Measurements from ENCODE around the gene SARM1. TPM values are rescaled to one million over a fixed set of nuclear protein-coding genes. Genes with fewer than 3 reads are reported as not detected.

The SARM1 gene
- total and polyA plus RNA-seq, 2 of the 13 experiments (the other 11 are each of a cell fraction or from before 2014, with no cell fraction given), result 0.73 to 0.86 TPM

GRCh38 chr17:28370035-28370743 is 1.3 kb upstream of the SARM1 start, which contains the start of gene VTN (continued):
- TF ChIP-seq THAP8 (CRISPR knock-in tag; IDR thresholded peaks at IDR 0.05; ENCODE audit: borderline replicate concordance) (no peak), KDM4B (CRISPR knock-in tag; IDR thresholded peaks at IDR 0.05) (peak; percentile 62; the same call in 1 of the 2 replicates), NBN (conservative IDR thresholded peaks at IDR 0.05) (no peak), TBX3 (IDR thresholded peaks at IDR 0.05; ENCODE audit: borderline replicate concordance) (peak; percentile 87; the same call in 1 of the 2 replicates), HNRNPH1 (optimal IDR thresholded peaks at IDR 0.05; ENCODE audit: low read depth, low read length) (peak; percentile 46), TBX2 (CRISPR knock-in tag; IDR thresholded peaks at IDR 0.05; ENCODE audit: borderline replicate concordance) (peak; percentile 95), RCOR2 (CRISPR knock-in tag; IDR thresholded peaks at IDR 0.05) (peak; percentile 69), ZNF83 (CRISPR knock-in tag; IDR thresholded peaks at IDR 0.05; ENCODE audit: borderline replicate concordance) (peak; percentile 29; the same call in 1 of the 2 replicates), TARDBP (CRISPR knock-in tag; IDR thresholded peaks at IDR 0.05) (peak; percentile 86), ELK4 (CRISPR knock-in tag; IDR thresholded peaks at IDR 0.05; ENCODE audit: borderline replicate concordance) (no peak), SMARCC2 (IDR thresholded peaks at IDR 0.05) (no peak), ZHX2 (IDR thresholded peaks at IDR 0.05; ENCODE audit: low read depth) (peak; percentile 61; the same call in 1 of the 2 replicates), ZHX2 (CRISPR knock-in tag; IDR thresholded peaks at IDR 0.05; ENCODE audit: borderline replicate concordance) (no peak), NFKBIZ (CRISPR knock-in tag; IDR thresholded peaks at IDR 0.05) (peak; percentile 86; the same call in 1 of the 2 replicates), ZNF430 (CRISPR knock-in tag; IDR thresholded peaks at IDR 0.05) (peak; percentile 71; the same call in 1 of the 2 replicates), FOXP1 (IDR thresholded peaks at IDR 0.05) (0 out of 2 replicates have a peak, but pooled peaks have one; percentile 3), FOXP1 (CRISPR knock-in tag; IDR thresholded peaks at IDR 0.05) (peak; percentile 76)
- TF ChIP-seq, protein P1, sequence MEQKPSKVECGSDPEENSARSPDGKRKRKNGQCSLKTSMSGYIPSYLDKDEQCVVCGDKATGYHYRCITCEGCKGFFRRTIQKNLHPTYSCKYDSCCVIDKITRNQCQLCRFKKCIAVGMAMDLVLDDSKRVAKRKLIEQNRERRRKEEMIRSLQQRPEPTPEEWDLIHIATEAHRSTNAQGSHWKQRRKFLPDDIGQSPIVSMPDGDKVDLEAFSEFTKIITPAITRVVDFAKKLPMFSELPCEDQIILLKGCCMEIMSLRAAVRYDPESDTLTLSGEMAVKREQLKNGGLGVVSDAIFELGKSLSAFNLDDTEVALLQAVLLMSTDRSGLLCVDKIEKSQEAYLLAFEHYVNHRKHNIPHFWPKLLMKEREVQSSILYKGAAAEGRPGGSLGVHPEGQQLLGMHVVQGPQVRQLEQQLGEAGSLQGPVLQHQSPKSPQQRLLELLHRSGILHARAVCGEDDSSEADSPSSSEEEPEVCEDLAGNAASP (CRISPR knock-in tag; IDR thresholded peaks at IDR 0.05; ENCODE audit: borderline replicate concordance), result peak; percentile 81
- TF ChIP-seq, protein P2, sequence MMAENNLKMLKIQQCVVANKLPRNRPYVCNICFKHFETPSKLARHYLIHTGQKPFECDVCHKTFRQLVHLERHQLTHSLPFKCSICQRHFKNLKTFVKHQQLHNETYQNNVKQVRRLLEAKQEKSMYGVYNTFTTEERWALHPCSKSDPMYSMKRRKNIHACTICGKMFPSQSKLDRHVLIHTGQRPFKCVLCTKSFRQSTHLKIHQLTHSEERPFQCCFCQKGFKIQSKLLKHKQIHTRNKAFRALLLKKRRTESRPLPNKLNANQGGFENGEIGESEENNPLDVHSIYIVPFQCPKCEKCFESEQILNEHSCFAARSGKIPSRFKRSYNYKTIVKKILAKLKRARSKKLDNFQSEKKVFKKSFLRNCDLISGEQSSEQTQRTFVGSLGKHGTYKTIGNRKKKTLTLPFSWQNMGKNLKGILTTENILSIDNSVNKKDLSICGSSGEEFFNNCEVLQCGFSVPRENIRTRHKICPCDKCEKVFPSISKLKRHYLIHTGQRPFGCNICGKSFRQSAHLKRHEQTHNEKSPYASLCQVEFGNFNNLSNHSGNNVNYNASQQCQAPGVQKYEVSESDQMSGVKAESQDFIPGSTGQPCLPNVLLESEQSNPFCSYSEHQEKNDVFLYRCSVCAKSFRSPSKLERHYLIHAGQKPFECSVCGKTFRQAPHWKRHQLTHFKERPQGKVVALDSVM (CRISPR knock-in tag; IDR thresholded peaks at IDR 0.05), result peak; percentile 61
